ENCODE measurements around the gene TRIM56. TPM values are rescaled to one million over a fixed set of nuclear protein-coding genes. Genes with fewer than 3 reads are reported as not detected.
"Not testable (repeated sequence)": the region's sequence is repeated elsewhere in the genome, so short reads cannot be mapped to it uniquely, and the experiment has no call there.

TRIM56 gene, protein sequence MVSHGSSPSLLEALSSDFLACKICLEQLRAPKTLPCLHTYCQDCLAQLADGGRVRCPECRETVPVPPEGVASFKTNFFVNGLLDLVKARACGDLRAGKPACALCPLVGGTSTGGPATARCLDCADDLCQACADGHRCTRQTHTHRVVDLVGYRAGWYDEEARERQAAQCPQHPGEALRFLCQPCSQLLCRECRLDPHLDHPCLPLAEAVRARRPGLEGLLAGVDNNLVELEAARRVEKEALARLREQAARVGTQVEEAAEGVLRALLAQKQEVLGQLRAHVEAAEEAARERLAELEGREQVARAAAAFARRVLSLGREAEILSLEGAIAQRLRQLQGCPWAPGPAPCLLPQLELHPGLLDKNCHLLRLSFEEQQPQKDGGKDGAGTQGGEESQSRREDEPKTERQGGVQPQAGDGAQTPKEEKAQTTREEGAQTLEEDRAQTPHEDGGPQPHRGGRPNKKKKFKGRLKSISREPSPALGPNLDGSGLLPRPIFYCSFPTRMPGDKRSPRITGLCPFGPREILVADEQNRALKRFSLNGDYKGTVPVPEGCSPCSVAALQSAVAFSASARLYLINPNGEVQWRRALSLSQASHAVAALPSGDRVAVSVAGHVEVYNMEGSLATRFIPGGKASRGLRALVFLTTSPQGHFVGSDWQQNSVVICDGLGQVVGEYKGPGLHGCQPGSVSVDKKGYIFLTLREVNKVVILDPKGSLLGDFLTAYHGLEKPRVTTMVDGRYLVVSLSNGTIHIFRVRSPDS
- polyA plus RNA-seq: 10 to 100 TPM in 1 of 2 donors, 1 to 10 TPM in 1; 6.2 to 13.5 TPM

DNA sequence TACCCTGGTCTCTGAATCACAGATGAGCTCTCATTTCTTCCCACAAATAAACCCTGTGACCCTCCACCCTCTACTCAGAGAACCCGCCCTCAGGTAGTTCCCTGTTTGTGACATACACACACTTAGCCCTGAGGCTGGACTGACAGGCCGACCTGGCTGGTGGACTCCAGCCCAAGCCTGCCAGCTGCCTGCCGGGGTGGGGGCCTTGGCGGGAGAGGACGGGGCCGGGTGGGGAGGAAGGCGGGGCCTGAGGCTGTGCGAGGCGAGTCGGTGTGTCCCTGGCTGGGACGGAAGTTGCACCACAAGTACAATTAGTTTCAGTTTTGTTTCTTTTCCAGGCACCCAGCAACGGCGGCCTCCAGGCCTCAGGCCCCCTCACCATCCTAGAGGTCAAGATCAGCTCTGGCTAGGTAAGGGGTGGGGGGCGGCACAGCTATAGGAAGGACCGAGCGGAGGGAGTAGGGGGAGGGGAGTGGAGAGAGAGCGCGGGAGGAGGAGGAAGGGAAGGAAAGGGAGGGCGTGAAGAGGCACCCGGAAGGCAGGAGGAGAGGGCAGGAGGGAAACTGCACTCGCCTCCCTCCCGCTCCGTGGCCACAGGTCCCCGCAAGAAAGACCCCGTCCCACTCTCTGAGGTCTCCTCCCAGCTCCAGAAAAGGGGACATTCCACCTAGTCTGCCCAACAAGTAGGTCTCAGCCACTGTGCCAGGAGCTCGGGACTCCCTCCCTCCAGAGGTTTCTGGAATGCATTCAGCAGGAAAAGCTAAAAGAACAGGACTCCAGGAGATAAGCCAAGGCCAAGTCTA lies at the start of gene TRIM56:
Gene TRIM56 (plus strand): TSS at position 320 of the 803 bp plus-strand sequence. CDS start 1,832 bp downstream, outside the sequence.
- WGBS, 2 donors: 0 to 1% methylated on average over 25 to 26 of the region's 26 CpGs
- H3K4me3 ChIP-seq (ENCODE audit: low read depth in 1 of 2, low read length in 2 of 2): peak within 1 kb of the TSS; percentile 79 to 81
- H3K9me3 ChIP-seq (ENCODE audit: control insufficient read depth in 2 of 2, insufficient read depth in 1 of 2, low read depth in 1 of 2, low read length in 1 of 2): no peaks in the 10 kb centered on the region
- peaks cover 0 to 18% of the 10 kb centered on the region in 2 donors for H3K4me1 ChIP-seq (ENCODE audit: control insufficient read depth in 2 of 2, insufficient read depth in 2 of 2, low read length in 1 of 2)
- H3K27me3 ChIP-seq (ENCODE audit: control insufficient read depth in 1 of 2, insufficient read depth in 2 of 2, low read length in 2 of 2): no peaks in the 10 kb centered on the region
- H3K27ac ChIP-seq (ENCODE audit: low read depth in 2 of 2, low read length in 1 of 2): peak within 1 kb of the TSS; percentile 96 to 97
- H3K36me3 ChIP-seq (ENCODE audit: control insufficient read depth in 2 of 2, insufficient read depth in 2 of 2, low read length in 1 of 2): peaks cover 3 to 23% of the 10 kb centered on the region in 2 donors

DNA sequence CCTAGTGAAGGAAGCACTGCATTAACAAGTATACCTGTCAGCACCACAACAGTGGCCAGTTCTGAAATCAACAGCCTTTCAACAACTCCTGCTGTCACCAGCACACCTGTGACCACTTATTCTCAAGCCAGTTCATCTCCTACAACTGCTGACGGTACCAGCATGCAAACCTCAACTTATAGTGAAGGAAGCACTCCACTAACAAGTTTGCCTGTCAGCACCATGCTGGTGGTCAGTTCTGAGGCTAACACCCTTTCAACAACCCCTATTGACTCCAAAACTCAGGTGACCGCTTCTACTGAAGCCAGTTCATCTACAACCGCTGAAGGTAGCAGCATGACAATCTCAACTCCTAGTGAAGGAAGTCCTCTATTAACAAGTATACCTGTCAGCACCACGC lies 49.3 kb upstream of the TRIM56 start:
- Histone ChIP-seq H3K36me3 (ENCODE audit: control insufficient read depth in 2 of 2, insufficient read depth in 2 of 2, low read length in 1 of 2) (no peaks in the 10 kb centered on the region), H3K27me3 (ENCODE audit: control insufficient read depth in 1 of 2, insufficient read depth in 2 of 2, low read length in 2 of 2) (peaks cover 0 to 2% of the 10 kb centered on the region in 2 donors), H3K9me3 (ENCODE audit: control insufficient read depth in 2 of 2, insufficient read depth in 1 of 2, low read depth in 1 of 2, low read length in 1 of 2) (peaks cover 0 to 3% of the 10 kb centered on the region in 2 donors), H3K4me1 (ENCODE audit: control insufficient read depth in 2 of 2, insufficient read depth in 2 of 2, low read length in 1 of 2) (no peaks in the 10 kb centered on the region), H3K4me3 (ENCODE audit: low read depth in 1 of 2, low read length in 2 of 2) (no peak overlapping the region), H3K27ac (ENCODE audit: low read depth in 2 of 2, low read length in 1 of 2) (no peak overlapping the region)
- 71 to 77% methylated on average over 4 of the region's 4 CpGs for WGBS, 2 donors

GRCh38 chr7:101041283-101041682 lies 44.0 kb upstream of the TRIM56 start:
- not testable (repeated sequence) for H3K4me3 ChIP-seq (ENCODE audit: low read depth in 1 of 2, low read length in 2 of 2); H3K36me3 ChIP-seq (ENCODE audit: control insufficient read depth in 2 of 2, insufficient read depth in 2 of 2, low read length in 1 of 2); H3K27me3 ChIP-seq (ENCODE audit: control insufficient read depth in 1 of 2, insufficient read depth in 2 of 2, low read length in 2 of 2); H3K4me1 ChIP-seq (ENCODE audit: control insufficient read depth in 2 of 2, insufficient read depth in 2 of 2, low read length in 1 of 2); H3K27ac ChIP-seq (ENCODE audit: low read depth in 2 of 2, low read length in 1 of 2)
- 80 to 86% methylated on average over 6 of the region's 6 CpGs for WGBS, 2 donors
- H3K9me3 ChIP-seq (ENCODE audit: control insufficient read depth in 2 of 2, insufficient read depth in 1 of 2, low read depth in 1 of 2, low read length in 1 of 2): peaks cover 4 to 12% of the 10 kb centered on the region in 2 donors

- H3K9me3 ChIP-seq (ENCODE audit: control insufficient read depth in 2 of 2, insufficient read depth in 1 of 2, low read depth in 1 of 2, low read length in 1 of 2): no peaks in the 10 kb centered on the region
- no peak overlapping the region for H3K27ac ChIP-seq (ENCODE audit: low read depth in 2 of 2, low read length in 1 of 2)
- H3K4me1 ChIP-seq (ENCODE audit: control insufficient read depth in 2 of 2, insufficient read depth in 2 of 2, low read length in 1 of 2): no peaks in the 10 kb centered on the region
- no peaks in the 10 kb centered on the region for H3K36me3 ChIP-seq (ENCODE audit: control insufficient read depth in 2 of 2, insufficient read depth in 2 of 2, low read length in 1 of 2)
- 18 to 26% methylated on average over 9 of the region's 9 CpGs for WGBS, 2 donors
- no peak overlapping the region for H3K4me3 ChIP-seq (ENCODE audit: low read depth in 1 of 2, low read length in 2 of 2)
- H3K27me3 ChIP-seq (ENCODE audit: control insufficient read depth in 1 of 2, insufficient read depth in 2 of 2, low read length in 2 of 2): no peaks in the 10 kb centered on the region
These were observed 26.9 kb upstream of the TRIM56 start for GRCh38 chr7:101058355-101058754.

DNA sequence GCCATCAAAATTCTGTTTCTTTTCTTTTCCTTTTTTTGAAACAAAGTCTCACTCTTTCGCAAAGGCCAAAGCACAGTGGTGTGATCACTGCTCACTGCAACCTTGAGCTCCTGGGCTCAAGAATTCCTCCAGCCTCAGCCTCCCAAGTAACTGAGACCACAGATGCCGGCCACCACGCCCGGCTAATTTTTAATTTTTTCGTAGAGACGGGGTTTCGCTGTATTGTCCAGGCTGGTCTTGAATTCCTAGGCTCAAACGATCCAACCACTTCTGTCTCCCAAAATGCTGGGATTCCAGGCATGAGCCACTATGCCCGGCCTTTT lies 25.7 kb upstream of the TRIM56 start:
- Histone ChIP-seq H3K27ac (ENCODE audit: low read depth in 2 of 2, low read length in 1 of 2) (no peak overlapping the region), H3K36me3 (ENCODE audit: control insufficient read depth in 2 of 2, insufficient read depth in 2 of 2, low read length in 1 of 2) (no peaks in the 10 kb centered on the region), H3K27me3 (ENCODE audit: control insufficient read depth in 1 of 2, insufficient read depth in 2 of 2, low read length in 2 of 2) (no peaks in the 10 kb centered on the region), H3K4me3 (ENCODE audit: low read depth in 1 of 2, low read length in 2 of 2) (no peak overlapping the region), H3K4me1 (ENCODE audit: control insufficient read depth in 2 of 2, insufficient read depth in 2 of 2, low read length in 1 of 2) (no peaks in the 10 kb centered on the region), H3K9me3 (ENCODE audit: control insufficient read depth in 2 of 2, insufficient read depth in 1 of 2, low read depth in 1 of 2, low read length in 1 of 2) (no peaks in the 10 kb centered on the region)
- WGBS, 2 donors: 36 to 37% methylated on average over 9 of the region's 9 CpGs

DNA sequence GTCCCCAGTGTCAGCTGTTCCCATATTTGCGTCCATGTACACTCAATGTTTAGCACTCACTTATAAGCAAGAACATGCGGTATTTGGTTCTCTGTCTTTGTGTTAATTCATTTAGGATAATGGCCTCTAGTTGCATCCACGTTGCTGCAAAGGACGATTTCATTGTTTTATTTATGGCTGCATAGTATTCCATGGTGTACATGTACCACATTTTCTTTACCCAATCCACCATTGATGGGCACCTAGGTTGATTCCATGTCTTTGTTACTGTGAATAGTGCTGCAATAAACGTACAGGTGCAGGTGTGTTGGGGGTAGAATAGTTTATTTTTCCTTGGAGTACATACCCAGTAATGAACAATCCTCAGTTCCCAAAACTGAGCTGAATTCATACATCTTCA lies 24.3 kb upstream of the TRIM56 start:
- no peak overlapping the region for H3K4me3 ChIP-seq (ENCODE audit: low read depth in 1 of 2, low read length in 2 of 2)
- H3K27ac ChIP-seq (ENCODE audit: low read depth in 2 of 2, low read length in 1 of 2): no peak overlapping the region
- no peaks in the 10 kb centered on the region for H3K4me1 ChIP-seq (ENCODE audit: control insufficient read depth in 2 of 2, insufficient read depth in 2 of 2, low read length in 1 of 2)
- H3K9me3 ChIP-seq (ENCODE audit: control insufficient read depth in 2 of 2, insufficient read depth in 1 of 2, low read depth in 1 of 2, low read length in 1 of 2): no peaks in the 10 kb centered on the region
- 74 to 75% methylated on average over 5 of the region's 5 CpGs for WGBS, 2 donors
- H3K36me3 ChIP-seq (ENCODE audit: control insufficient read depth in 2 of 2, insufficient read depth in 2 of 2, low read length in 1 of 2): no peaks in the 10 kb centered on the region
- H3K27me3 ChIP-seq (ENCODE audit: control insufficient read depth in 1 of 2, insufficient read depth in 2 of 2, low read length in 2 of 2): no peaks in the 10 kb centered on the region

DNA sequence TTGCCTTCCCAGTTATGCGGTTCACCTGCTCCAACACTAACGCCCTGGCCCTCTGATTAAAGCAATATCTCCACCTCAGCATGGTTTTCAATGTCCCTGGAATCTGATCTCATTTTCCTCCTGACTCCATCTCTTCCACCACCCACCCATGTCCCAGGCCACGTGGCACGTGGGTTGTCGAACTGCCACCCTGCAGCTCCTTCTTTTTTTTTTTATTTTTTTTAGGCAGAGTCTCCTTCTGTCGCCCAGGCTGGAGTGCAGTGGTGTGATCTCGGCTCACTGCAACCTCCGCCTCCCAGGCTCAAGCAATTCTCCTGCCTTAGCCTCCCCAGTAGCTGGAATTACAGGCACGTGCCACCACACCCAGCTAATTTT lies 21.1 kb upstream of the TRIM56 start:
- H3K4me1 ChIP-seq (ENCODE audit: control insufficient read depth in 2 of 2, insufficient read depth in 2 of 2, low read length in 1 of 2); H3K9me3 ChIP-seq (ENCODE audit: control insufficient read depth in 2 of 2, insufficient read depth in 1 of 2, low read depth in 1 of 2, low read length in 1 of 2); H3K36me3 ChIP-seq (ENCODE audit: control insufficient read depth in 2 of 2, insufficient read depth in 2 of 2, low read length in 1 of 2); H3K27ac ChIP-seq (ENCODE audit: low read depth in 2 of 2, low read length in 1 of 2); H3K4me3 ChIP-seq (ENCODE audit: low read depth in 1 of 2, low read length in 2 of 2); H3K27me3 ChIP-seq (ENCODE audit: control insufficient read depth in 1 of 2, insufficient read depth in 2 of 2, low read length in 2 of 2): not testable (repeated sequence)
- WGBS, 2 donors: 70 to 71% methylated on average over 9 of the region's 9 CpGs

DNA sequence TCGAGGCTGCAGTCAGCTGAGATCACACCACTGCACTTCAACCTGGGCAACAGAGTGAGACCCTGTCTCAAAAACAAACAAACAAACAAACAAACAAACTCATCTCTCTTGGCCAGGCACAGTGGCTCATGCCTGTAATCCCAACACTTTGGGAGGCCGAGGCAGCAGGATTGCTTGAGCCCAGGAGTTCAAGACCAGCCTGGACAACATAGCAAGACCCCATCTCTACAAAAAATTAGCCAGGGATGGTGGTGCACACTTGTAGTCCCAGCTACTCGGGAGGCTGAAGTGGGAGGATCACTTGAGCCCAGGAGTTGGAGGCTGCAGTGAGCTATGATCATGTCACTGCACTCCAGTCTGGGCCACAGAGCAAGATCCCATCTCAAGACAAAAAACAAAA lies 20.1 kb upstream of the TRIM56 start:
- not testable (repeated sequence) for H3K27ac ChIP-seq (ENCODE audit: low read depth in 2 of 2, low read length in 1 of 2); H3K4me1 ChIP-seq (ENCODE audit: control insufficient read depth in 2 of 2, insufficient read depth in 2 of 2, low read length in 1 of 2); H3K4me3 ChIP-seq (ENCODE audit: low read depth in 1 of 2, low read length in 2 of 2); H3K27me3 ChIP-seq (ENCODE audit: control insufficient read depth in 1 of 2, insufficient read depth in 2 of 2, low read length in 2 of 2); H3K9me3 ChIP-seq (ENCODE audit: control insufficient read depth in 2 of 2, insufficient read depth in 1 of 2, low read depth in 1 of 2, low read length in 1 of 2); H3K36me3 ChIP-seq (ENCODE audit: control insufficient read depth in 2 of 2, insufficient read depth in 2 of 2, low read length in 1 of 2)
- 68 to 76% methylated on average over 3 of the region's 3 CpGs for WGBS, 2 donors

DNA sequence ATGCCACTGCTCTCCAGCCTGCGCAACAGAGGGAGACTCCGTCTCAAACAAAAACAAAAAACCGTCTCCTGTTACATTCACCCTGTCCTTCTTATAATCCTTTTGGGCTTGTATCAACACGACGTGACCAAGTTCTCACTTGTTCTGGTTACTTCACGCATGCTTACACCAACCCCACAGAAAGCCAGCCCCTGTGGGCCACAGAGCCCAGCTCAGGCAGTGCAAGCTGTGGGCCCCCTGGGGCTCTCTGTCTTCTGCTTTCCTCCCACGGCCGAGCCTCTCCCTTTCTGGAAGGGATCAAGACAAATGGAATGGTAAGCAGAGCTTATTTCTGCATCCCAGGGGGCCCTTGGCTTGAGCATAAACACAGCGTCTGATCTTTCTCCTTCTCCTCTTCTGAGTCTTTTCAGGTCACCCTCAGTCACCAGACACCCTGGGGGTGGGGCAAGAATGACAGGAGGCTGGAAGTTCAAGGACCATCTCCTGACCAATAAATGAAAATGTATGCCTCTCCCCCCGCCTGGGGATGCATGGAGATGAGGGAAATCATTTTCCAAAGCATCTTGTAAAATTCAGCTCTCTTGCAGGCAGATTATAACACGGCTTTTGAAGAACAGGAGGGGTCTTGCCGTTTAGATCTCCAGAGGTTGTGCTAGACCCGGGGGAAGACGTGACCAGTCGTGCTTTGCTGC lies 19.0 kb upstream of the TRIM56 start:
- Histone ChIP-seq H3K27ac (ENCODE audit: low read depth in 2 of 2, low read length in 1 of 2) (no peak overlapping the region), H3K36me3 (ENCODE audit: control insufficient read depth in 2 of 2, insufficient read depth in 2 of 2, low read length in 1 of 2) (no peaks in the 10 kb centered on the region), H3K4me1 (ENCODE audit: control insufficient read depth in 2 of 2, insufficient read depth in 2 of 2, low read length in 1 of 2) (no peaks in the 10 kb centered on the region), H3K4me3 (ENCODE audit: low read depth in 1 of 2, low read length in 2 of 2) (no peak overlapping the region), H3K27me3 (ENCODE audit: control insufficient read depth in 1 of 2, insufficient read depth in 2 of 2, low read length in 2 of 2) (no peaks in the 10 kb centered on the region), H3K9me3 (ENCODE audit: control insufficient read depth in 2 of 2, insufficient read depth in 1 of 2, low read depth in 1 of 2, low read length in 1 of 2) (no peaks in the 10 kb centered on the region)
- WGBS, 2 donors: 30 to 37% methylated on average over 15 of the region's 15 CpGs

All from esophagus (tissue), 2 donors.